HCT116 (cell line): ENCODE results near the gene EHBP1. TPM values are rescaled to one million over a fixed set of nuclear protein-coding genes. Genes with fewer than 3 reads are reported as not detected.

ENCODE experiments used
- ATAC-seq: fragments of 200-7000 bp; cut with Tn5 transposase; 2 replicates; pipeline ENCODE4 v1.9.1; 2020; ENCODE audit warnings: mild to moderate bottlenecking, moderate library complexity
- BruUV-seq: library from RNA; stranded (reverse); fragments of 400-500 nt; replicated peaks from 2 replicates; lab custom pipeline; 2021; lab: Mats Ljungman, UMichigan
- CTCF ChIA-PET: fragments of 300-600 bp; sonication (Branson Sonifier 250); formaldehyde crosslinking; loops from one replicate; lab custom pipeline; 2021; ENCODE audit warnings: antibody characterized with exemption; lab: Charles Lee
- POLR2A ChIA-PET: fragments of 300-600, 350-600 bp; sonication (Branson Sonifier 250); formaldehyde crosslinking; loops from one replicate; lab custom pipeline; 2021; ENCODE audit warnings: antibody characterized with exemption; lab: Charles Lee
- RAD21 ChIA-PET, 2 experiments: fragments of 300-600 bp; sonication (Branson Sonifier 250); formaldehyde crosslinking; loops; one replicate each; lab custom pipeline; 2023; ENCODE audit warnings: low total read pairs in 2 of 2; ENCODE audit not compliant: uncharacterized antibody in 2 of 2, unreplicated experiment in 2 of 2, low non-redundant PET in 1 of 2; lab: Charles Lee
- DNase-seq: peaks from one replicate; pipeline ENCODE4 v3.0.0-alpha.2; 2010; ENCODE audit warnings: low read depth, low spot score
- H2AFZ ChIP-seq: fragments of 200-600 bp; shearing (Covaris generic), sonication (generic); 2 replicates; pipeline ENCODE4 v1.6.1; 2017; ENCODE audit warnings: low read depth, mixed run types, mixed read lengths, antibody characterized with exemption, low read length; ENCODE audit not compliant: poor library complexity, severe bottlenecking
- H3K27ac ChIP-seq: 2 replicates; pipeline ENCODE4 v1.5.1; 2012; ENCODE audit warnings: low read depth, low read length
- H3K27me3 ChIP-seq: fragments of 200-600 bp; sonication (generic); 2 replicates; pipeline ENCODE4 v1.6.1; 2016; ENCODE audit warnings: mixed run types, low read length, mixed read lengths; ENCODE audit not compliant: insufficient read depth
- H3K36me3 ChIP-seq, 2 experiments: fragments of 200-500 bp in 1 of 2; fragments of 200-600 bp in 1 of 2; sonication (Bioruptor generic) in 1 of 2; sonication (generic) in 1 of 2; 2 replicates each; pipeline versions ENCODE4 v1.5.1 to v1.6.1; 2014 to 2016; ENCODE audit warnings: low read length in 2 of 2, inconsistent platforms in 1 of 2, mixed read lengths in 1 of 2, mixed run types in 1 of 2; ENCODE audit not compliant: insufficient read depth in 2 of 2, control insufficient read depth in 1 of 2
- H3K4me1 ChIP-seq, 2 experiments: fragments of 200-600 bp in 1 of 2; sonication (generic) in 1 of 2; 2 replicates each; pipeline versions ENCODE4 v1.5.1 to v1.6.1; 2012 to 2017; ENCODE audit warnings: low read length in 2 of 2, inconsistent platforms in 1 of 2, mild to moderate bottlenecking in 1 of 2, mixed read lengths in 1 of 2, mixed run types in 1 of 2, moderate library complexity in 1 of 2; ENCODE audit not compliant: insufficient read depth in 2 of 2, control insufficient read depth in 1 of 2
- H3K4me2 ChIP-seq: fragments of 200-600 bp; sonication (generic); 2 replicates; pipeline ENCODE4 v1.6.1; 2017; ENCODE audit warnings: mixed run types, low read length, mixed read lengths
- H3K4me3 ChIP-seq, 2 experiments: fragments of 200-600 bp in 1 of 2; sonication (generic) in 1 of 2; replicated peaks in 1 of 2; 2 replicates each; pipeline ENCODE4 v1.5.1; 2011 to 2016; ENCODE audit warnings: low read length in 2 of 2, control low read depth in 1 of 2, low read depth in 1 of 2, mild to moderate bottlenecking in 1 of 2, mixed read lengths in 1 of 2, mixed run types in 1 of 2
- H3K79me2 ChIP-seq: fragments of 200-600 bp; sonication (generic); 2 replicates; pipeline ENCODE4 v1.6.1; 2017; ENCODE audit warnings: mild to moderate bottlenecking, mixed run types, low read length, moderate library complexity, mixed read lengths; ENCODE audit not compliant: insufficient read depth
- H3K9ac ChIP-seq: fragments of 200-600 bp; sonication (generic); 2 replicates; pipeline ENCODE4 v1.6.1; 2016; ENCODE audit warnings: low read length, mixed read lengths
- H3K9me2 ChIP-seq: fragments of 200-600 bp; sonication (generic), shearing (Covaris generic); 2 replicates; pipeline ENCODE4 v1.6.1; 2017; ENCODE audit warnings: mixed run types, mild to moderate bottlenecking, moderate library complexity; ENCODE audit not compliant: insufficient read depth
- H3K9me3 ChIP-seq, 2 experiments: fragments of 200-500 bp in 1 of 2; fragments of 200-600 bp in 1 of 2; sonication (Bioruptor generic) in 1 of 2; sonication (generic) in 1 of 2; 2 replicates each; pipeline ENCODE4 v1.6.1; 2014 to 2017; ENCODE audit warnings: low read length in 2 of 2, mixed read lengths in 2 of 2, inconsistent platforms in 1 of 2, low read depth in 1 of 2, mild to moderate bottlenecking in 1 of 2, mixed run types in 1 of 2, moderate library complexity in 1 of 2; ENCODE audit not compliant: control insufficient read depth in 1 of 2, insufficient read depth in 1 of 2
- H4K20me1 ChIP-seq: fragments of 200-600 bp; sonication (generic), shearing (Covaris generic); 2 replicates; pipeline ENCODE4 v1.6.1; 2017; ENCODE audit warnings: mixed run types, mild to moderate bottlenecking, moderate library complexity; ENCODE audit not compliant: insufficient read depth
- ATF3 ChIP-seq: IDR thresholded peaks from 2 replicates; pipeline ENCODE4 v1.6.1; 2012
- CEBPB ChIP-seq: IDR thresholded peaks from 2 replicates; pipeline ENCODE4 v1.6.1; 2012; ENCODE audit warnings: low read depth
- CTCF ChIP-seq, 3 experiments: fragments of 200-600 bp in 1 of 3; sonication (generic) in 1 of 3; IDR thresholded peaks in 2 of 3; conservative IDR thresholded peaks in 1 of 3; 2 replicates each; pipeline ENCODE4 v1.5.1; 2012 to 2017; ENCODE audit warnings: low read depth in 2 of 3, low read length in 2 of 3, antibody characterized with exemption in 1 of 3, borderline replicate concordance in 1 of 3, control low read depth in 1 of 3, mild to moderate bottlenecking in 1 of 3, mixed read lengths in 1 of 3, mixed run types in 1 of 3, moderate library complexity in 1 of 3; ENCODE audit not compliant: insufficient read depth in 1 of 3
- EZH2 ChIP-seq: fragments of 200-600 bp; sonication (generic); IDR thresholded peaks from 2 replicates; pipeline ENCODE4 v1.6.1; 2017; ENCODE audit warnings: antibody characterized with exemption, mixed run types
- FOSL1 ChIP-seq: IDR thresholded peaks from 2 replicates; pipeline ENCODE4 v1.6.1; 2012; ENCODE audit warnings: low read depth
- JUND ChIP-seq: IDR thresholded peaks from 2 replicates; pipeline ENCODE4 v1.6.1; 2012
- POLR2A ChIP-seq: IDR thresholded peaks from 2 replicates; pipeline ENCODE4 v1.7.0; 2011; ENCODE audit warnings: borderline replicate concordance; ENCODE audit not compliant: insufficient read depth, insufficient read length; ENCODE audit errors: extremely low read depth
- POLR2AphosphoS5 ChIP-seq: IDR thresholded peaks from 2 replicates; pipeline ENCODE4 v1.6.1; 2011; ENCODE audit warnings: mild to moderate bottlenecking, low read depth, low read length, moderate library complexity
- SIN3A ChIP-seq: IDR thresholded peaks from 2 replicates; pipeline ENCODE4 v1.6.1; 2012; ENCODE audit warnings: low read depth
- SP1 ChIP-seq: IDR thresholded peaks from 2 replicates; pipeline ENCODE4 v1.6.1; 2012; ENCODE audit warnings: low read depth
- SRF ChIP-seq: IDR thresholded peaks from 2 replicates; pipeline ENCODE4 v1.6.1; 2012; ENCODE audit warnings: low read depth
- TCF7L2 ChIP-seq: IDR thresholded peaks from 2 replicates; pipeline ENCODE4 v1.7.0; 2011; ENCODE audit warnings: borderline replicate concordance, inconsistent platforms; ENCODE audit not compliant: insufficient read depth, insufficient read length; ENCODE audit errors: extremely low read depth
- YY1 ChIP-seq: IDR thresholded peaks from 2 replicates; pipeline ENCODE4 v1.6.1; 2011; ENCODE audit warnings: low read length, low read depth, moderate library complexity, mild to moderate bottlenecking; ENCODE audit not compliant: insufficient replicate concordance; ENCODE audit errors: extremely low read depth
- ZFX ChIP-seq: fragments of 450-650 bp; IDR thresholded peaks from 2 replicates; pipeline ENCODE4 v1.6.1; 2017
- ZNF274 ChIP-seq: fragments of 200-500 bp; sonication (Bioruptor generic); IDR thresholded peaks from 2 replicates; pipeline ENCODE4 v1.6.1; 2014; ENCODE audit warnings: mild to moderate bottlenecking, low read depth, low read length, inconsistent platforms
- intact Hi-C: fragments of 100-400 bp; cut with micrococcal nuclease; formaldehyde crosslinking; loops from 2 replicates; pipeline ENCODE4 v1.10.0; 2022
- total RNA-seq: library from RNA; stranded (reverse); gene quantifications from one replicate; pipeline ENCODE4 v1.2.1, GENCODE V29; 2021; ENCODE audit not compliant: unreplicated experiment
- TF ChIP-seq, protein P1 (sequence below): IDR thresholded peaks from 2 replicates; pipeline ENCODE4 v1.6.1; 2011; ENCODE audit warnings: mild to moderate bottlenecking, low read length, moderate library complexity; ENCODE audit not compliant: insufficient replicate concordance; ENCODE audit errors: extremely low read depth
- TF ChIP-seq, protein P2 (sequence below): IDR thresholded peaks from 2 replicates; pipeline ENCODE4 v1.6.1; 2012
- TF ChIP-seq, protein P3 (sequence below): IDR thresholded peaks from 2 replicates; pipeline ENCODE4 v1.6.1; 2012; ENCODE audit warnings: low read depth

Gene EHBP1
- total RNA-seq, 1 experiment from 2014 or later = 89.9 TPM

DNA sequence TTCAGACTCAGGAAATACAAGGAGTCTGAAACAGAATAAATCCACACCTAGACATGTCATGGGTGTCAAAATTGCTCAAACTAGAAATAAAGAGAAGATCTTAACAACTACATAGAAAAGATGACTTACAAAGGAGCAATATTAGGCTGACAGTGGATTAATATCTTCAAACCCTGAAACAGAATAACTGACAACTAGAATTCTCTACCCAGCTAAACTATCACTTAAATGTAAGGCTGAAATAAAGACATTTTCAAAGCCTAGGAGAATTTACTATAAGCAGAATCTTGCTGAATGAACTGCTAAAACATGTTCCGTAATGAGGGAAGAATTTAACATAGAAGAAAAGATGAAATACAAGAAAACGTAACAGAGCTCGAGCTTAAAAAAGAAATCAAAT is 168.1 kb downstream of the EHBP1 start:
- no peak for DNase-seq
- no peaks in the 10 kb centered on the region for H3K9me2 ChIP-seq
- CTCF ChIA-PET = no interaction called here
- intact Hi-C loops = no loop called here
- POLR2A ChIA-PET = no interaction called here
- TF ChIP-seq SRF (no peak), JUND (no peak), SP1 (no peak), ATF3 (no peak), CTCF (IDR thresholded peaks at IDR 0.05 in 2 of 3, conservative IDR thresholded peaks at IDR 0.05 in 1 of 3; ENCODE audit: borderline replicate concordance in 1 of 3, insufficient read depth in 1 of 3, low read depth in 2 of 3, low read length in 2 of 3) (no peak), ZNF274 (no peak), CEBPB (no peak), POLR2A (no peak), ZFX (no peak), FOSL1 (no peak), SIN3A (no peak), YY1 (no peak), EZH2 (no peak), POLR2AphosphoS5 (no peak), TCF7L2 (no peak)
- TF ChIP-seq, protein P1, sequence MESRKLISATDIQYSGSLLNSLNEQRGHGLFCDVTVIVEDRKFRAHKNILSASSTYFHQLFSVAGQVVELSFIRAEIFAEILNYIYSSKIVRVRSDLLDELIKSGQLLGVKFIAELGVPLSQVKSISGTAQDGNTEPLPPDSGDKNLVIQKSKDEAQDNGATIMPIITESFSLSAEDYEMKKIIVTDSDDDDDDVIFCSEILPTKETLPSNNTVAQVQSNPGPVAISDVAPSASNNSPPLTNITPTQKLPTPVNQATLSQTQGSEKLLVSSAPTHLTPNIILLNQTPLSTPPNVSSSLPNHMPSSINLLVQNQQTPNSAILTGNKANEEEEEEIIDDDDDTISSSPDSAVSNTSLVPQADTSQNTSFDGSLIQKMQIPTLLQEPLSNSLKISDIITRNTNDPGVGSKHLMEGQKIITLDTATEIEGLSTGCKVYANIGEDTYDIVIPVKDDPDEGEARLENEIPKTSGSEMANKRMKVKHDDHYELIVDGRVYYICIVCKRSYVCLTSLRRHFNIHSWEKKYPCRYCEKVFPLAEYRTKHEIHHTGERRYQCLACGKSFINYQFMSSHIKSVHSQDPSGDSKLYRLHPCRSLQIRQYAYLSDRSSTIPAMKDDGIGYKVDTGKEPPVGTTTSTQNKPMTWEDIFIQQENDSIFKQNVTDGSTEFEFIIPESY = no peak
- TF ChIP-seq, protein P2, sequence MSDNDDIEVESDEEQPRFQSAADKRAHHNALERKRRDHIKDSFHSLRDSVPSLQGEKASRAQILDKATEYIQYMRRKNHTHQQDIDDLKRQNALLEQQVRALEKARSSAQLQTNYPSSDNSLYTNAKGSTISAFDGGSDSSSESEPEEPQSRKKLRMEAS = no peak
- TF ChIP-seq, protein P3, sequence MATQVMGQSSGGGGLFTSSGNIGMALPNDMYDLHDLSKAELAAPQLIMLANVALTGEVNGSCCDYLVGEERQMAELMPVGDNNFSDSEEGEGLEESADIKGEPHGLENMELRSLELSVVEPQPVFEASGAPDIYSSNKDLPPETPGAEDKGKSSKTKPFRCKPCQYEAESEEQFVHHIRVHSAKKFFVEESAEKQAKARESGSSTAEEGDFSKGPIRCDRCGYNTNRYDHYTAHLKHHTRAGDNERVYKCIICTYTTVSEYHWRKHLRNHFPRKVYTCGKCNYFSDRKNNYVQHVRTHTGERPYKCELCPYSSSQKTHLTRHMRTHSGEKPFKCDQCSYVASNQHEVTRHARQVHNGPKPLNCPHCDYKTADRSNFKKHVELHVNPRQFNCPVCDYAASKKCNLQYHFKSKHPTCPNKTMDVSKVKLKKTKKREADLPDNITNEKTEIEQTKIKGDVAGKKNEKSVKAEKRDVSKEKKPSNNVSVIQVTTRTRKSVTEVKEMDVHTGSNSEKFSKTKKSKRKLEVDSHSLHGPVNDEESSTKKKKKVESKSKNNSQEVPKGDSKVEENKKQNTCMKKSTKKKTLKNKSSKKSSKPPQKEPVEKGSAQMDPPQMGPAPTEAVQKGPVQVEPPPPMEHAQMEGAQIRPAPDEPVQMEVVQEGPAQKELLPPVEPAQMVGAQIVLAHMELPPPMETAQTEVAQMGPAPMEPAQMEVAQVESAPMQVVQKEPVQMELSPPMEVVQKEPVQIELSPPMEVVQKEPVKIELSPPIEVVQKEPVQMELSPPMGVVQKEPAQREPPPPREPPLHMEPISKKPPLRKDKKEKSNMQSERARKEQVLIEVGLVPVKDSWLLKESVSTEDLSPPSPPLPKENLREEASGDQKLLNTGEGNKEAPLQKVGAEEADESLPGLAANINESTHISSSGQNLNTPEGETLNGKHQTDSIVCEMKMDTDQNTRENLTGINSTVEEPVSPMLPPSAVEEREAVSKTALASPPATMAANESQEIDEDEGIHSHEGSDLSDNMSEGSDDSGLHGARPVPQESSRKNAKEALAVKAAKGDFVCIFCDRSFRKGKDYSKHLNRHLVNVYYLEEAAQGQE = no peak
- peaks cover 0 to 15% of the 10 kb centered on the region in 2 experiments; a peak in 2 of 4 replicates for H3K9me3 ChIP-seq
- no peak overlapping the region for H3K9ac ChIP-seq
- H3K27ac ChIP-seq = no peak overlapping the region
- H3K4me3 ChIP-seq = no peak overlapping the region
- RAD21 ChIA-PET = no interaction called here
- ATAC-seq = no peak
- BruUV-seq = no TSS peak
- H3K36me3 ChIP-seq = peaks cover 28 to 58% of the 10 kb centered on the region in 2 experiments
- no peak overlapping the region for H3K4me2 ChIP-seq
- H3K79me2 ChIP-seq = no peaks in the 10 kb centered on the region
- H3K4me1 ChIP-seq = peaks cover 8 to 13% of the 10 kb centered on the region in 2 experiments
- 0 out of 2 replicates have a peak, but pooled peaks cover 3% of the 10 kb centered on the region for H4K20me1 ChIP-seq
- no peaks in the 10 kb centered on the region for H3K27me3 ChIP-seq
- H2AFZ ChIP-seq = no peak overlapping the region
